Measurements from ENCODE around the gene KLK11.
"Not testable (repeated sequence)": the region's sequence is repeated elsewhere in the genome, so short reads cannot be mapped to it uniquely, and the experiment has no call there.

Gene KLK11

DNA sequence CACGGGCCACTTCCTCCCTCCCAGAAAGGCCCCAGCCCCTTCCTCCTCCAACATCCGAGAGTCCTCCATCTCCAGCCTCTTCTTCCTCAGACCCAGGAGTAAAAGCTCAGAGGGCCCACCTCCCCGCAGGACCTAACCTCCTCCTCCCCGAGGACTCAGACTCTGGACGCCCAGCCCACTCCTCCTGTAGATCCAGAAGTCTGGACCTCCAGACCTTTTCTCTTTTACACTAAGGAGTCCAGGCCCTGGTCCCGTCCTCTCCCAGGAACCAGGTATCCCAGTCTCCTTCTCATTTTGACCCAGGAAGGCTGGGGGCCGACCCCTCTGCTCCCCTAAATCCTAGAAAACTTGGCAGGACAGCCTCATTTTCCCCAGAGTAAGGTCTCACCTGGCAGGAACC is 23.1 kb downstream of the KLK11 start:
- DNase-seq (ENCODE audit: low read depth in 2 of 2) = no peak

DNA sequence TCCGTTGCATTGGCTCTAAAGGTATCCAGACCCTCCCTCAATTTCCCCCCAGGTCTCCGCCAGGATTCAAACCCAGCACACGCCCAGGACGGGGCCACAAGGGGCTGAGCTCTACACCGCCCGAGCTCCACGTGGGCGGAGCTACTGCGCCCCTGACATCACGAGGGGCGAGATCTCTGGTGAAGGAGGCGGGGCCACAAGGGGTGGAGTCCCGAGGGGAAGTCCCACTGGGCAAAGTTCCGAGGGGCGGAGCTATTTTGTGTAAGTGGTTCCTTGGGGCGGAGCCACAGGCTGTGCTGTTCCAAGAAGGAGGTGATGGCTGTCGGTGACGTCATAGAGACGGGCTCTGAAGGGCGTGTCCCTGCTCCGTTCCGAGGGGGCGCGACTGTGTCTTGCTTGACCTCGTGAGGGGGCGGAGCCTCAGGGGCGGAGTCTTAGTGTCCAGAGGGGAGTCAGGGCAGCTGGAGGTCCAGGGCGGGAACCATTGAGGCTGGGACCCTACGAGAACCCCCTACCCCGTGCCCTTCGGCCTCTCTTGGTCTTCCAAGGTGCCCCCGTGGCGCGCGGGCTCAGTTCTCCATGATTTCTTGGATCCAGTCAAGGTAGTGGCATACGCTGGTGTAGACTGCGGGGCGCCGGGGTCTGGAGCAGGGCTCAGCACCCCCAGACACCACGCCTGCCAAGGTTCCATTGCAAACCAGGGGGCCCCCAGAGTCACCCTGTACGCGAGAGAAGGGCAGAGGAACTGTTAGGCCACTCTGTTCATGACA is 23.7 kb downstream of the KLK11 start:
- no peak for DNase-seq (ENCODE audit: low read depth in 2 of 2)

DNA sequence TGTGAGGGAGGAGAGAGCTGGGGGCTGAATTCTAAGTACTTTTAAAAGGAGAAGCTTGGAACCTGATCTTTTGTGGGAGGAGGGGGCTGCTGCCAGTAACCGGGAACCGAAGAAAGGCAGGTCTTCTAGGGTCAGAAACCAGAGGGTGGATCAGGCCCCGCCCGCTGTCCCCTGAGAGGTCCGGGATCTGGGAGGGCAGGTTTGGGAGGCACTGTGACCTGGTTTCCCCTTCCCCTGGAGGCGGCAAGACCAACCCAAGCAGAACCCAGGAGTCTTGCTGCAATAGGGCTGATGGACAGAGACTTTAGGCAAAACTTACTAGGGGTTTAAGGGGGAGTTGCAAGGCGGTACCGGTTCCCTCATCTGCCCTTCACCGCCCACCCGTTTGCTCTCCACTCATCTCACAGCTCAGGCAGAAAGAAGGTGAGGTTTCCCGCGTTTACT is 24.3 kb downstream of the KLK11 start:
- no peak for DNase-seq (ENCODE audit: low read depth in 2 of 2)

DNA sequence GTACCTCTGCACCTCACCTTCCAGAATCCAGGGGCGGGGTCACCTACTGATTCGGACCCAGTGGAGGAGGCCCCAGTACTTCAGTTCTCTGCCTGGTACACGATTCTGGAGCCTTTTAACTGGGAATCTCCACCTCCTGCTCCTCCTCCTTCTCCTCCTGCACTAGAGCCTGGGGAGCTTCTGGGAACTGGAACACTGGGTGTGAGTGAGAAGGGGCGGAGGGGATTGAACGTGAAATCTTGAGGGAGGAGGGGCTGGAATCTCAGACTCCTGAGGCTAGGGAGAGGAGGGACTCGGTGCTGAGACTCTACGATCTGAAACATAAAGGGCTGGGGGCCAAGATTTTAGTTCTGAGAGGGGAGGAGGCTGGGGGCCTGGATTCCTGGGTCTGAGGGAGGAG is 24.9 kb downstream of the KLK11 start, which contains the start of gene KLK8:
TSS of gene KLK8 (minus strand) at position 90 of the 400 bp plus-strand sequence. CDS start 437 bp downstream, outside the sequence.
- no peak for DNase-seq (ENCODE audit: low read depth in 2 of 2)

DNA sequence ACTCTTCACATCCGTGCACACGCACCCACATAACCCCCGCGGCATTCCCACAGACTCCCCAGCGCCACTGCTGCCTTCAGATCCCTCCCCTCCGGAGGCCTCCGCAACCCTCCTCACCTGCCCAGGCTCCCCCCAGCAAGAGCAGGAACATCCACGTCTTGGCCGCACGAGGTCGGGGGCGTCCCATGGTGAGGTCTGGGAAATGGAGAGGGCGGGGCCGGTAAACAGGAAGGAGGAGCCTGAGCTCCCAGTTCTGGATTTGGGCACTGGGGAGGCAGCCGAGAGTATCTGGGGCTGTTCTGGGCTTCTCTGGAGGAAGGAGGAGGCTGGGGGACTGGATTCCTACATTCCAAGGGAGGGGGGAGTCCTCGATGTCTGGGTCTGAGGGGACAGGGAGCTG is 25.4 kb downstream of the KLK11 start:
- DNase-seq (ENCODE audit: low read depth in 2 of 2) = no peak

DNA sequence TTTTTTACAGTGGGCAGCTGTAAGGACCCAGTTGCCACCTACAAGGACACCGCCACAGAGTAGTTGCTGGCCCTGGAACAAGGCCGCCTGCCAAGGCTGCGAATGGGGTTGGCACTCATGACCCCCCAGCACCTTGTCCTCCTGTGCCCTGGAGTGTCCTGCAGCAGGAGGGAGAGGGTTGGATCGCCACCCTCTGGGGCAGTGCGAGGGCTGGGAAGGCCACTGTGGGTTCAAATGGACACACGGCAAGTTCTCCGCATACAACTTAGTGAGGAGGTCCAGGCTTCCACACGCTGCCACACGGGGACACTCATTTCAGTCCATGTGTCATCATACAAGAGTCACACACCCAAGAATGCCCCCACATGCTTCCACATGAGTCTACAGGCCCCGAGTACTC is 26.0 kb downstream of the KLK11 start:
- DNase-seq (ENCODE audit: low read depth in 2 of 2) = no peak

DNA sequence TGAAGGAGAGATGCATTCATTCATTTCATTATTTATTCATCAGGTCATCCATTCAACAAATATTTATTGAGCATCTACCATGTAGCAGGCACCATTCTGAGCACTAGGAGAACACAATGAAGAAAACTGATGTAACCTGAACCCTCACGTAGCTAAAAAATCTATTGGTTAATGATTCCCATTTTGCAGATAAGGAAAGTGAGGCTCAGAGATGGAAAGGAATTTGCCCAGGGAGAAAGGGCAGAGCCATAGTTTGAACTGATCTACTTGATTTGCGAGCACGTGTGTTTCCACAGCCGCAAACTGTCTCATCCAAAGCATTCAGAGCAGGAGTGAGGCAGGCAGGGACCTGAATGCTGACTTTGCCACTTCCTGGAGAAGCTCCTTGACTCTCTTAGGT is 27.7 kb downstream of the KLK11 start:
- DNase-seq (ENCODE audit: low read depth in 2 of 2) = no peak

DNA sequence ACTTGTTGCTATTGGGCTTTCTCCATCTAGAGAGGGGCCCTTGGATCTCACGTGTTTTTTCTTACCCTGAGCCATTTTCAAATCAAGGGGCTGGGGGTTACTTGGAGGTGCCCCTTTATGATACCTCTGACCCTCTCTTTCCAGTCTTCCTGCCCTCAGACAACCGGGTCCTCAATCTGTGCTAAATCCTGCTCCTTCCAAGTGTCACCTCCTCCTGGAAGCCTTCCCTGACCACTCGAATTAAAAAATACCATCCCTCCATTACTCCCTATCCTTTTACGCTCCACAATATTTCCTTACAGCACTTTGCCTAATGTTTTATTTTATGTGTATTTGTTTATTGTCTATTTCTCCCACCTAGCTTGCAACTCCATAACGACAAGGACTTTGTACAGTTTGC is 28.4 kb downstream of the KLK11 start:
- no peak for DNase-seq (ENCODE audit: low read depth in 2 of 2)

DNA sequence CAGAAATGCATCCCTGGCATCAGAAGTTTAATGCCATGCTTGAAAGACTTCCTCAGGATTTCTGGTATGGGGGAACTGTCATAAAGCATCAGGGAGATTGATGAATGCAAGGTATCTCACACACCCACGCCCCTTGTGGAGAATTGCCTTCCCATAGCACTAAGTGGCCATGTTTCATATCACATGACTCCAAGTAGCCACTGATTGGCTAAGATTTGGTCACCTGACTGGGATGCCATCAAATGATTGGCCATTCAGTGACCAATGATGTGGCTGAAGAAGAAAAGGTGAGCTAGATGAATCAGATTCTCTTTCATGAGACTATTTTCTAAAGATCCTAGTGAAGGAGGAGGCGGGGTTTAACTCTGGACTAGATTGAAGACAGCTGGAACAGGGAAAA is 32.3 kb downstream of the KLK11 start:
- DNase-seq (ENCODE audit: low read depth in 2 of 2) = no peak

DNA sequence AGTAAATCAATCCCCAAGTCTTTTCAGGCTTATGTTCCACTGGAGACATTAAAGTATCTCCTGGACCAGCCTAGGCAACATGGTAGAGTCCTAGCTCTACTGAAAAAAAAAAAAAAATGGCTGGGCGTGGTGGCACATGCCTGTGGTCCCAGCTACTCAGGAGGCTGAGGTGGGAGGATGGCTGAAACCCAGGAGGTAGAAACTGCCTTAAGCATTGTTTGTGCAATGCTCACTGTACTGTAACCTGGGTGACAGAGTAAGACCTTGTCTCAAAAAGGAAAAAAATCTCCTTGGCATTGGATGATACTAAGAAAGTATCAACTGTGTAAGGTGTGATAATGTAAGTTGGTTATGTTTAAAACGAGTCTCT is 33.8 kb downstream of the KLK11 start:
- DNase-seq (ENCODE audit: low read depth in 2 of 2) = no peak

DNA sequence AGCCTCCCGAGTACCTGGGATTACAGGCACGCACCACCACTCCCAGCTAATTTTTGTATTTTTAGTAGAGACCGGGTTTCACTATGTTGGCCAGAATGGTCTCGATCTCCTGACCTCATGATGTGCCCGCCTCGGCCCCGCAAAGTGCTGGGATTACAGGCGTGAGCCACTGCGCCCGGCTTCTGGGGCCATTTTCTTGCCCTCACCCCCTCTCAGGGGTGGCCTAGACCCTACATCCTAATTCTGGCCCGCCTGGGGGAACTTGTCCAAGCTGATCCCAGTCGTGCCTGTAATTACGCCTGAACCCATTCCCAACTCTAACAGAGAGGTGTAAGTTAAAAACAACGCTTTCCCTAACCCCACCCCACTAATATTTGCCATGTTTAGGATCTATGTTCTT is 42.0 kb downstream of the KLK11 start:
- not testable (repeated sequence) for DNase-seq (ENCODE audit: low read depth in 2 of 2)

DNA sequence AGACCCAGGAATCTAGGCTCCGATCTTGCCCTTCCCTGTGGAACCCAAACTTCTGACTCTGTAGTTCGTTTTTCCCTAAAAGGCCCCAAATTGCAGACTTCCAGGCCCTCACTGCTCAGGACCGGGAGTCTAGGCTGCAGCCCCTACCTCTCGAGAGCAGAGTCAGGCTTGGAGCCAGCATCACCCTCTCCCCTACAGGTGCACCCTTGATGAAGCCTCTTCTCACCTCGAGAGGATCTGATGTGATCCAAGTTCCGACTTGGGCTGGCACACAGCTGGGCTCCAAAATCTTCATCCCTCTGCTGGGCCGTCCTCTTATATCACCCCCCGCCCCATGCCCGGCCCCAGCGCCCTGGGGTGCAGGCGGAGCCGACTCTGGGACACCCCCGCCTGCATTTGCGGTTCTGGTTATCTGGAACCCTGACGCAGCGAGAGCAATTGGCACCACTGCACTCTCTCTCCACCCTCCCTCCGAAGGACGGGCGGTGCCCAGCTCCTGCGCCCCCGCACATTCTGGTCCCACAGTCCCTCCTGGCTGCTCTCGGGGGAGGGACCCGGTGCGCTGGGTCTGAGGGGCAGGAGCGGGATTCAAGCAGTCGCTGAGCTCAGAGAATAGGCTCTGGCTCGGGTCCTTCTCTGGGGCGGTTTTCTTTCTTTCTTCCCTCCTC is 42.7 kb downstream of the KLK11 start, which contains the start of gene KLK7:
TSS of gene KLK7 (minus strand) at position 293 of the 668 bp plus-strand sequence. CDS start 1,518 bp downstream, outside the sequence.
- DNase-seq (ENCODE audit: low read depth in 2 of 2) = no peak

DNA sequence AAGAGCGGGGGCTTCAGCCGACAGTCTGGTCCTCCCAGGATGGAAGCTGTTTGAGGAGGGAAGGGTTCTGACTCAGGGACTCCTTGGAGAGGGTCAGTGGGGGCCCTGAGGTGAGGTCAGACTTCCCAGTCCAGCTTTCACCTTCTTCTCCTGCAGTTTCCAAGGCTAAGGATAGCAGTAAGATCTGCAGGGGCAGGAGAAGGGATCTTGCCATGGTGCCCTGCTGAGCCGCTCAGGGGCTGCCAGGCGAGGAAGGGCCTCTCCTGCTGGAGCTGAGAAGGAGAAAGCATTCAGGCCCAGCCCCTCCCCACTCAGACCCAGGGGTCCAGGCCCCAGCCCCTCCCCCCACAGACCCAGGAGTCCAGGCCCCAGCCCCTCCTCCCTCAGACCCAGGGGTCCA is 44.2 kb downstream of the KLK11 start:
- DNase-seq (ENCODE audit: low read depth in 2 of 2) = no peak

DNA sequence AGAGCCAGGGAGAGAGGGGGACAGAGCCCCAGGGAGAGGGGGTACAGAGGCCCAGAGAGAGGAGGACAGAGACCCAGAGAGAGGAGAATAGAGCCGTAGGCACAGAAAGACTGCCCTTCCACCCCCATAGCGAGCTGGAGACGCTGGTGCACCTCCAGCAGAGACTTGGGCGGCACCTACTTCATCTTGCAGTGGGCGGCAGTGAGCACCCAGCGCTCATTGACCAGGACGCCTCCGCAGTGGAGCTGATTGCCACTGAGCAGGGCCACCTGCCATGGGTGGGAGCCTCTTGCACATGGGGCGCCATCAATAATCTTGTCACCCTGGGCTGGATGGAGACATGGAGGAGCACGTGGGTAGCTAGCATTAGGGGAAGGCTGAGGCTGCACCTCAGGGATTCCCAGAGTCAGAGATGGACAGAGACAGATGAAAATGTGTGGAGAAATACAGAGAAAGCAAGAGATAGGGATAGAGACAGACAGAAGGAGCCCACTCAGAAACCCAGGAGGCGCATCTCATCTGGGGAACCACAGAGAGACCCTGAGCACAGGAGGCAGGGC is 44.7 kb downstream of the KLK11 start:
- no peak for DNase-seq (ENCODE audit: low read depth in 2 of 2)

DNA sequence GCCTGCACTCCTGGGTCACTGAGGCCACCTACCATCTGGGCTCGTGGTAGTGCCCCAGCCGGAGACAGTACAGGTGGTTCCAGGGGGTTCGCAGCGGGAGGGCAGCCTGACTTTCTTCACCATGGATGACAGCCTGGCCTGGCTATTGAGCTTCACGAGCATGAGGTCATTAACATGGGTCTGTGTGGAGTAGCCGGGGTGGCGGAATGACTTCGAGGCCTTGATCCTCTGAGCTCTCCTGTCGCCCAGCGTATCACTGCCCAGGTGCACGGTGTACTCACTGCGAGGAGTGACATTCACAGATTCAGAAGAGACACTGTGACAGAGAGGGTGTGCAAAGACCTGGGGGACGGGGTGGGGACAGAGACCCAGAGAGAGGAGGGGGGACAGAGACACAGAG is 46.2 kb downstream of the KLK11 start:
- DNase-seq (ENCODE audit: low read depth in 2 of 2) = no peak

DNA sequence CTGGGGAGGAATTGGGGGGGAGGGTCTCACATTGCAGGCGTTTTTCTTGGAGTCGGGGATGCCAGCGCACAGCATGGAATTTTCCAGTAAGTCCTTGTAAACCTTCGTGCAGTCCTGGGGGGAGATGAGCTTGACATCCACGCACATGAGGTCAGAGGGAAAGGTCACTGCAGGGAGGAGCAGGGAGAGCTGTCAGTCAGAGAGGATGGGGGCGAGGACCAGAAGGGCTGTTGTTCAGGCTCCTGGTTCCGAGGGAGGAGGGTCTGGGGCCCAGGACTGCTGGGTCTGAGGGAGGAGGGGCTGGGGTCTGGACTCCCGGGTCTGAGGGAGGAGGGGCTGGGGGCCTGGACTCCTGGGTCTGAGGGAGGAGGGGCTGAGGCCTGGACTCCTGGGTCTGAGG is 46.7 kb downstream of the KLK11 start:
- no peak for DNase-seq (ENCODE audit: low read depth in 2 of 2)

DNA sequence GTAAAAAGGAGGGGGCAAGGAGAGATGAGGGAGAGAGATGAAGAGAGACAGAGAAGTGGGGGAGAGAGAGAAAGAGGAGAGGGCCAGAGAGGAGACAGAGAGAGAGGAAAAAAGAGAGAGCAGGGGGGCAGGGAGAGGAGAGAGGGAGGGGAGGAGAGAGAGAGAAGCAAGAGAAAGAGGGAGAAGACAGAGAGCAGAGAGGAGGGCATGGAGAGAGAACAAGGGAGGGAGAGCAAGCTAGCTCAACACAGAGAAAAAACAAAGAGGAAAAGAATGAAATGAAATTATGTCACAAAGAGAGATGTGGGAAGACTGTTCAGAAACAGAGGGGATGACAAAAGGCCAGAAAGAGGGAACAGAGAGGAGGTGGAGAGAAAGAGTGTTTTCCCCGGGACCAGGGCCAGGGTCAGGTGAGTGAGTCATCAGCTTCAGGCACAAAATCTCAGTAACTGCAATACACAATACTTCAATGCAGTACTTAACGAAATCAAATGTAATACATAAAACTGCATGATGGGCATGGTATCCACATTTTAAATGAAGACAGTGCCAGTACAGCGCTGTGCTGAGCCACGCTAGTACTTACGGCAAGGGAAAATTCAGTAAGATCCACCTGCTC is 47.5 kb downstream of the KLK11 start:
- DNase-seq (ENCODE audit: low read depth in 2 of 2) = no peak

DNA sequence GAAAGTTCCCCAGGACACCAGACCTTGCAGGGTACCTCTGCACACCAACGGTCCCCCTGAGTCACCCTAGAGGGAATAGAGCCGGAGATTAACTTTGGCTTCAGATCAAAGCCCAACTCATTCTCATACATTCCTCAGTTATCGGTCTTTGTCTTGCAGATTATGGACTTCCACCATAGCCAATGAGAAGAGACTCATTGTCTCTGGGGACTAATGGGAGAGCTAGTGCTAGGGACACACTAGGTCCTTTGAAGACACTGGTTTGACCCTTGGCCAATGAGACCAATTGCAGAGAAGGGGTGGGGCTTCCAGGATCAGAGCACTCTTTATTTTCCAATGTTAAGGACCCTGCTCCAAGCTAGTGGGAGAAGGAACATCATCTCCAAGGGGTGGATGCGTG is 48.8 kb downstream of the KLK11 start:
- DNase-seq (ENCODE audit: low read depth in 2 of 2) = no peak

DNA sequence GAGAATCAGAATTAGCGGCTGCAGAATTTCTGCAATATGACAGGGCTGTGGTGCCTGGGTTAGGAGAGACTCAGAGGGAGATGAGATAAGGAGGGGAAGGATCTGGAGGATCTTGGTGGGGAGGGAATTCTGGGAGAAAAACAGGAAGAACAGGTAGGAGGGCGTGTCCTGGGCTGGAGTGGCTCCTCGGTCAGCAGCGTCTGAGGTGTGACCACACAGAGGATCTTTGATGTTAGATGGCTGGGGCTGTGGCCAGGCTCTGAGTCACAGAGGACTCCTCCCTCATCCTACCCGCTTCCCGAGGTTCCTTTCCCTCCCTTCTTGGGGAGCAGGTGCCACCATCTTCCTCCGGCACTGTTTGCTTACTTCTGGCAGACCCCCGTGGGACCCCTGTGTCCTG is 50.6 kb downstream of the KLK11 start:
- DNase-seq (ENCODE audit: low read depth in 2 of 2) = no peak

DNA sequence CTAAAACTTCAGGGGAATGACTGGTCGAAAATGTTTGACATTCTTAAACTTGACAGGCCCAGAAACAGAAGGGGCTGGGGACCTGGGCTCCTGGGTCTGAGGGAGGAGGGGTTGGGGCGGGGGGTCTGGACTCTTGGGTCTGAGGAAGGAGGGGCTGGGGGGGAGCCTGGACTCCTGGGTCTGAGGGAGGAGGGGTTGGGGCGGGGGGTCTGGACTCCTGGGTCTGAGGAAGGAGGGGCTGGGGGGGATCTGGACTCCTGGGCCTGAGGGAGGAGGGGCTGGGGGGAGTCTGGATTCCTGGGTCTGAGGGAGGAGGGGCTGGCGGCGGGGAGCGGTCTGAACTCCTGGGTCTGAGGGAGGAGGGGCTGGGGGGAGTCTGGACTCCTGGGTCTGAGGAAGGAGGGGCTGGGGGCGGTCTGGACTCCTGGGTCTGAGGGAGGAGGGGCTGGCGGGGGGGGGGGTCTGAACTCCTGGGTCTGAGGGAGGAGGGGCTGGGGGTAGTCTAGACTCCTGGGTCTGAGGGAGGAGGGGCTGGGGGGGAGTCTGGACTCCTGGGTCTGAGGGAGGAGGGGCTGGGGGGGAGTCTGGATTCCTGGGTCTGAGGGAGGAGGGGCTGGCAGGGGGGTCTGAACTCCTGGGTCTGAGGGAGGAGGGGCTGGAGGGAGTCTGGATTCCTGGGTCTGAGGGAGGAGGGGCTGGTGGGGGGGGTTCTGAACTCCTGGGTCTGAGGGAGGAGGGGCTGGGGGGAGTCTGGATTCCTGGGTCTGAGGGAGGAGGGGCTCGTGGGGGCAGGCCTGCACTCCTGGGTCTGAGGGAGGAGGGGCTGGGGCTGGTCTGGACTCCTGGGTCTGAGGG is 51.5 kb downstream of the KLK11 start:
- no peak for DNase-seq (ENCODE audit: low read depth in 2 of 2)

DNA sequence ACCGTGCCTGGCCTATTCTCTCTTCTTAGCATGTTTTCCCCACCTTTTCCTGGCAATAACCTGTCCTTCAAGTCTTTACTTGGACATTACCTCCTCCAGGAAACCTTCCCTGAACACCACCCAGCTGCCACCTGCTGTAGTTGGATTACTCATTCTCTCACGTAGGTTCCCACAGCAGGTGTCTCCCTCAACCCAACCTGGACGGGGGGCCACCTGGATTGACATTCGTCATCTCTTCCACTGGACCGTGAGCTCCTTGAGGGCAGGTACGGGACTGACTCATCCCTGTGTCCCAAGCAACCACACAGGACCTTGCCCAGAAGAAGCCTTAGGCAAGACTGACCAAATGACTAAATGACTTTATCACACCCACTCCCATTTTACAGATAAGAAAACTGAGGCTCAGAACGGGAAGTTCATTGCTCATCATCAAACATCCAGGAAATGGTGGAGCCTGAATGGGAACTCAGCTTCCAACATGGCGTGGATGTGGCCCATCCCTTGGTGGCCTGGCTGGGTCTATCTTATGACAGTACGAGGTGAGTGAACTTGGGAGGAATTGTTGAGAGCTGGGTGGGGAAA is 53.5 kb downstream of the KLK11 start:
- DNase-seq (ENCODE audit: low read depth in 2 of 2) = no peak
